ENCODE data around the gene WNT9B.

The WNT9B gene

DNA sequence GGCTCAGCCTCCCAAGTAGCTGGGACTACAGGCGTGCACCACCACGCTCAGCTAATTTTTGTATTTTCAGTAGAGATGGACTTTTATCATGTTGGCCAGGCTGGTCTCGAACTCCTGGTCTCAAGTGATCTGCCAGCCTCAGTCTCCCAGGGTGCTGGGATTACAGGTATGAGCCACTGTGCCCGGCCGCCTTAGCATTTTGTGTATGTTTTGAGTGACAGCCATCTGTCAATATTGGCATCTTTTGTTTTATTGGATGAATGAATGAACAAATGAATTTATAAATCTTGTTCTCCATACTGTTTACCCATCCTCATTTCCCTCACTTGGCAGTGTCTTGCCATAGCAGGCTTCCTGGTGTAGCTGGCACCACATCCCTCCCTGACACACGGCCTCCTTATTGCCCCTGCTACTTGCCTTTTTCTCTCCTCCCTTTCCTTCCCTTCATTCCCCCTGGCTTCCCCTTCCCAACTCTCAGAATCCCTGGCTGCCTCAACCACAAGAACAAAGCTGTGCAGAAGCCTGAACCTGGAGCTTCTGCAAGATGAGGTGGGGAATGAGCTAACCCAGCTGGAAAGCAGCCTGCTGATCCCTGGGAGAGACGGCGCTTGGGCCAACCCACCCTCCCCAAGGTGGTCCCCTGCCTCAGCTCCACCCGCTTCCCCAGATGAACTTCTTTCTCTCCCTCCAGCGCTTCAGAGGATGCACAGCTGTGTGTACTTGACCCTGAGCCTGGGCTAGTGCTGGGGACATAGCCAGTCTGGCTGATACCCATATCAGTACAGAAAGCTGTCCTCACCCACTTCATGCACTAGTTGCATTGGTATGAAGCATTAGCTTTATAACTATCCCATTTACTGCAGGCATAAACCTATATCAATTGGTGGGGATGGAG is 34.3 kb downstream of the WNT9B start:
- DNase-seq, result no peak

DNA sequence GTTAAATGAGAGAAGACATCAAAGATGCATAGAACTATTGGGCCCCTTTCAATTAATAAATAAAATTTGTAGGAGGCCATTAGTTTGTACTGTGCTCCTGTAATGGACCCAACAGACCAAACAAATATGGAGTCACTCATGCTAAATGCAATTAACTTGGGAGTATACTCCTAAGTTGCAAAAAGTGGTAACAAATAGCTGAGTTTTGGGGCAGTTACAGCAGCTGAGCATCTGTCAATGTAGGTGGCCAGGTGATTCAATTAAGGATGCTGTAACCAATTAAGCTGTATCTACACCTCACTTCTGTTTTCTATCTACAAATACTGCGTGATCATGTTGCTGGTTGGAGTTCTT is 34.9 kb downstream of the WNT9B start:
- DNase-seq, result no peak

DNA sequence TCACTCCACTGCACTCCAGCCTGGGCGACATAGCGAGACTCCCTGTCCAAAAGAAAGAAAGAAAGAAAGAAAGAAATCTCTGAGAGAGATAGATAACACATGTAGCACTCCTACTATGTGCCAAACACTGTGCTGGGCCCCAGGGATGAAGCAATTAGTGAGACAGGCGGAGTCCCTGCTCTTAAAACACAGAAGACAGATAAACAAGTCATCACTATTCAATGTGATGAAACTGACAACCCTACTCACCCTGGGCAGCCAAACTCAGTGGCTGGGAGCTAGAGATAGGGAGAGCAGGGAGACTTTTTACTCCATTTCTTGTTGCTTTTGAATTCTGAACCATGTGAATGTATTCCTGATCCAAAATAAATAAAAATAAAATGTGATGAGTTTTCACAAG is 36.3 kb downstream of the WNT9B start:
- no peak for DNase-seq

DNA sequence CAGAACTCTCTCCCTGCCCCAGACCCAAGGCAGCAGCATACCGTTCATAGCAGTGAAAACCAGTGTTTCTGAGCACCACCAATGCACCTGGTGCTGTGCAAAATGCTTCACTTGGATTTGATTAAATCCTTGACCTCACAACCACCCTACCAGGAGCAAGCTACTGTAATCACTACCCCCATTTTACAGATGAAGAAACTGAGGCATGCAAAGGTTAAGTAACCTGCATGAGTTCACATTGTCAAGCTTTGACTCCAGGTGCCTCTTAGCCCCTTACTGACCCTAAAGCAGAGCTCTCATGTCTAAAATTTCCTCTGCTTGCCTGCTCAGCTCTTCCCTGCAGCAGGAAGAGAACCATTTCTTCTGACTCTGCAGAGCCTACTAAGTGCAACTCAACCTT is 37.3 kb downstream of the WNT9B start:
- no peak for DNase-seq

DNA sequence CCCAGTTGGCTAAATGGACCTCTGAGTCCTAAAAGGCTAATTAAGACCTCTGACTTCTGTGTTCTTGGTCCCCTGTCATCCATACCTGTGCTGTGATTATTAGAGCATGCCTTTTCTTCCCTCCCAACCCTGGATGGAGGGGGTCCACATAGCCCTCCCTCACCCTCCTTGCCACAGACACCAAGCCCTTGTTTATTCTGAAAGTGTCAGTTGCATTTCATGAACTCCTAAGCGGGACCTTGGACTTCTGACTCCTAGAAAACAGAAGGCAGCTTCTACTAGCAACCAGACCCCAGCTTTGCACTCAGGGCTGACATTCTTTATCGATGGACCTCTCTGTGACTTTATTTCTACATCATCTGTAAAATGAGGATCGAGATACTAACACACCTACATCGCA is 38.1 kb downstream of the WNT9B start:
- DNase-seq, result no peak

DNA sequence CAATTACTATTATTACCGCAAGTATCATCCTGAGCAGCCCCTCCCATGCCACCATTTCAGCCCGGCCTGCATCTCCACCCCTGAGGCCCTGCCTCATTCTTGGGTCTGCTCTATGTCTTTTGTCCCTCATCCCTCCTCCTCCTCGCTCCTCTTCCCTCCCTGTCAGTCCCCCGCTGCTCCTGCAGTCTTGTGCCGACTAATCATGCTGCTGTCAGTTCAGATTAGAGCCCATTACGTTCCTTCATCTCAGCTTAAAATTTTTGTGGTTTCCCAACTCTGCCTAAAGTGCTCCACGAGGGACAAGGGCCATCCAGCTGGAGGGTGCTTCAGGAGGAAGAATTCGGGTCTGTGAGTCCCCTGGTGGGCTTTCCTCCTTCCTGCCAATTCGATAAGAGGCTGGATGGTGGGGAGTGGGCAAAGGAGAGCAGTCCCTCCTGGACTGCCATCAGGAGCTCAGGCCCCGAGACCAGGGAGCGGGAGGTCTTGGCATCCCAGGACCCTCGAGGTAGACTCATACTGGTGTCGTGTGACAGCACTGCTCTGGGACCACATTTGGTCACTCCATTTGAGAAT is 38.7 kb downstream of the WNT9B start:
- no peak for DNase-seq

DNA sequence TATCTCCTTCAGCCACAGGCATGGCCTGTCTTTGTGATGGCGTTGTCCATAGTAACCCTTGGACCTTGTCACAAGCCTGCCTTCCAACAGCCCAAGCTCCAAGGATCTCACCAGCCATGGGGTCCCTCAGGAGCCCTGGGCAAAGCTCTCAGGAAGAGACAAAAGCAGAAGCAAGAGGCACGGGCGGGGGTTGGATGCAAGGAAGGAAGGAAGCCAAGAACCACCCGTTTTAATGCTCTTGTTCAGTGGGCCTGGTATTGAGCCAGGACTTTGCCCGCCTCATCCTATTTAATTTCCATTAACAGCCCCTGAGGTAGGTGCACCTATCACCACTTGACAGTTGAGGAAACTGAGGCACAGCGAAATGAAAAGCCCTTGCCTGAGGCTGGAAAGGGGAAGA is 39.3 kb downstream of the WNT9B start:
- DNase-seq, result no peak

DNA sequence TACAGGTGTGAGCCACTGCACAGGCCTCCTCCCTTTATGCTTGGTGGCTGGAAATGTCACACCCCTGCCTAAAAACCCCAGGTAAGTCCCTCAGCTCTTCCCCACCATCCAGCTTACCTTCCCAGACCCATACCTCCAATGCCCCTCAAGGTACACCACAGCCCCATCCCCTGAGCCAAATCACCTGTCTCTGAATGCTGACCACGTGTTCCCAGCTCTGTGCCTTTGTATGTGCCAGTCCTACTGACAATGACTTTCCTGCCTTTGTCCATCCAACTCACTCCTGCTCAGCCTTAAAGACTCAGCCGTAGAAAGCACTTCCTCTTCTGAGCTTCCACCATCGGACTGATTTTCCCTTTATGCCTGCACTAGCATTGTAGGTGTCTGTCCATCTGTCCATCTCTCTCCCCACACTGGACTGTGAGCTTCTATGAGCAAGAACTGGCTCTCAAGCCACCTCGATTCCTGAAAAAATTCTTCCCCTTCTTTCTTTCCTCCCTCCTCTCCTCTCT is 40.9 kb downstream of the WNT9B start:
- DNase-seq, result no peak

DNA sequence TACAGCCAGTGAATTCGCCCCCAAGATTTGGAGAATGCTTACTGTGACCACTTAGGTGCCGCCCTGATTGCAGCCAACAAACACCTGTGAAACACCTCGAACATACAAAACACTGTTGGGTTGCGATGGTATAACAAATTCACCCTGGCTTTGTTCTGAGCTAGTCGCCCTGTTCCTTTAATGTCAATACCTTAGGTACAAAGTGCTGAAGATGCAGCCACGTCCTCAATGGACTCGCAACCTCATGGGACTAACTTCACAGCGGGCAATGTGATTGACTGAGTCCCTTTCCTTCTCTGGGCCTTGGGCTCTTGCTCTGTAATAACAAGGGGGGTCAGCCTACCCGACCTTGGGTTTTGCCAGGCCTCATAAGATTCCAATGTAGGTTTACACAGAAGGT is 42.6 kb downstream of the WNT9B start:
- DNase-seq, result no peak

DNA sequence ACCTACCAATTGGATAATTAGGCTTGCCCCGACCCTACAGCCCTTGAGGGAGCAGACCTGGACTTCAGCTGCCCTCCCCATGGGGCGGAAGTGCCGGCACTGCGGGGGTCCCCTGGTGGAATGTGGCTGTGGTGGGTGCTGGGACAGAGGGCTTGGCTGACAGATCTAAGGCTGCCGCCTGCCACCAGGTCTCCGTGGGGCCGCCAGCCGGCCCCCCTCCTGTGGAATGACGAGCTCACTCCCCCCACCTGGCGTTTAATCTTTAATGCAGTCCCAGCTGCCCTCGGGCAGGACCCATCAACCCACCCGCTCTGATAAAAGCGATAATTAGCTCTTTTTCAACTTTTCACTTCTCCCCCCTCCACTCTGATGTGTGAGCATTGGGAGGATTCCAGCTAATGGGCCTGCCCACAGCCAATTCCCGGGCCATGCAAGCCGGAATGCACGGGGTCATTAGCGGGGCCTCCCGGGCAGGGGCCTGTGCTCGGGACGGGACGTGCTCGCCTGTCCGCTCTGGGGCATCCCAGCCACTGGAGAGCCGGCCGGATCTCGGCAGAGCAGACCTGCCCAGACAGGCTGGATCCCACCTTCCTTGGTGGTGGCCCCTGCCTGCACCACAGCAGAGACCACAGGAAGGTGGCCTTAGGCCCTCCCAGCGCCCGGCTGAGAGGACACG is 43.2 kb downstream of the WNT9B start:
- no peak for DNase-seq

DNA sequence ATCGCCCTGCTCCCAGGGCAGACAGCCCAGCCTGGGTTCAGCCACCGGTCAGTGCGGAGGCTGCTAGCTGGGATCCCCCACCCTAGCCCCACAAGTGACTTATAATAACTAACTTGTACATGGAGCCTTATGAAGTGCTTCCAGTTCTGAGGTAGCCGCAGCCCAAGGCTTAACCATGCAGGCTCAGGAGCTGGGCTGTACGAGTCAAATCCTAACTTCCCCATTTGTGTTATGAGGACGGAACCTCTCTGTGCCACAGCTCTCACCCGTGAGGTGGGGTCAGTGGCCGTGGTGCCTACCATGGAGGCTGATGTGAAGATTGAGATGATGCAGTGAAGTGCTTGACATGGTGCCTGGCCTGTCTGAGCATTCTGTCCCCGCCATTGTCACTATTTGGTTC is 43.8 kb downstream of the WNT9B start:
- DNase-seq, result no peak

DNA sequence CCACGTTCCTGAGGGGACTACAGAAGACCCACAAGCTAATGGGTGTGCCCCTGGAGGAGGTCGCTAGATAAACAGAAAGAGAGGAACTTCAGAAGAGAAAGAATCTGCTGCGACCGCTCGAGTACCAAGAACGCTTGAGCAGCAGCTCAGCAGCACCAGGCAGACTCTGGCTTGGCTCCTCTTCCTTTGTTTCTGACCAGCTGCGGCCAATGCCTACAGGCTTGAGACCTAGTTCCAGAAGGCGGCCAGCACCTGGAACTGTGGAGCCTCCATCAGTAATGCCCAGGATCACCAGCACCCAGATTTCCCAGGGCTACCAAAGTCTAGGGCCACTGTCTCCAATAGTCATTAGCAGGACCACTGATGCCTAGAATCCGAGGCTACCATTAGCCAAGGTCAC is 45.6 kb downstream of the WNT9B start:
- no peak for DNase-seq

DNA sequence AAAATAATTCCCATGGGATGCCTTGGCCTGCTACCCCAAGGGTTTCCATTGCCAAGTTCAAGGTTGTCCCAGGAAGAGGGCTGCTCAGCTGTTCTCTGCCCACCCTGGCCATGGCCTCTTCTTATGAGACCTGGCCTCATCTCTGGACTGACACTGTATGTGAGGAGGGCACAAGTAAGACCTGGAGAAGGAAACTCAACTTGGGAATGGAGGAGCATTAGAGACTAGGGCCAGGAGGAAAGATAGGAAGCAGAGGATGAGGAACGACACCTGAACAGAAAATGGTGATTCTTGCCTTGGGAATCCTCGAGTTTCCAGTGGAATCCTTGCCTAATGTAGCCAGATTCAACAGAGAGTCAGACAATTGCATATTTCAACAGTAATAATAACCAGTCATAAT is 47.0 kb downstream of the WNT9B start:
- no peak for DNase-seq

DNA sequence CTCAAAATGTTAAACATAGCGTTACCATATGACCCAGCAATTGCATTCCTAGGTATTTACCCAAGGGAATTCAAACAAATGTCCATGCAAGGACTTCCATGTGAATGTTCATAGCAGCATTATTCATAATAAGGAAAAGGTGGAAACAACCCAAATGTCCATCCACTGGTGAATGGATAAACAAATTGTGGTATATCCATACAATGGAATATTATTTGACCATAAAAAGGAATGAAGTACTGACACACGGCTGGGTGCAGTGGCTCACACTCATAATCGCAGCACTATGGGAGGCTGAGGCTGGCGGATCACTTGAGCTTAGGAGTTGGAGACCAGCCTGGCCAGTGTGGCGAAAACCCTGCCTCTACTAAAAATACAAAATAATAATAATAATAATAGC is 47.5 kb downstream of the WNT9B start:
- no peak for DNase-seq

DNA sequence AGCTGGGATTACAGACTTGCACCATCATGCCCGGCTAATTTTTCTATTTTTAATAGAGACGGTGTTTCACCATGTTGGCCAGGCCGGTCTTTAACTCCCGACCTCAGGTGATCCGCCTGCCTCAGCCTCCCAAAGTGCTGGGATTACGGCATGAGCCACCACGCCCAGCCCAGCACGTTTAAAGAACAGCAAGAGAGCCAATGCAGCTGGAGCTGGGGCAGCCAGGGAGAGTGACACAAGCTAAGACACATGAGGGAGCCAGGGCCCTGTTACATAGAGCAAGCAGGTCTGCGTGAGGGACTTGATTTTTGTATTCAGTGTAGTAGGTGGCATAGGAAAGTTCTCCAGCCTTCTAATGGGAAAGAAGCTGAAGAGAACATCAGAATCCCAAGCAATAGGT is 49.9 kb downstream of the WNT9B start:
- no peak for DNase-seq

DNA sequence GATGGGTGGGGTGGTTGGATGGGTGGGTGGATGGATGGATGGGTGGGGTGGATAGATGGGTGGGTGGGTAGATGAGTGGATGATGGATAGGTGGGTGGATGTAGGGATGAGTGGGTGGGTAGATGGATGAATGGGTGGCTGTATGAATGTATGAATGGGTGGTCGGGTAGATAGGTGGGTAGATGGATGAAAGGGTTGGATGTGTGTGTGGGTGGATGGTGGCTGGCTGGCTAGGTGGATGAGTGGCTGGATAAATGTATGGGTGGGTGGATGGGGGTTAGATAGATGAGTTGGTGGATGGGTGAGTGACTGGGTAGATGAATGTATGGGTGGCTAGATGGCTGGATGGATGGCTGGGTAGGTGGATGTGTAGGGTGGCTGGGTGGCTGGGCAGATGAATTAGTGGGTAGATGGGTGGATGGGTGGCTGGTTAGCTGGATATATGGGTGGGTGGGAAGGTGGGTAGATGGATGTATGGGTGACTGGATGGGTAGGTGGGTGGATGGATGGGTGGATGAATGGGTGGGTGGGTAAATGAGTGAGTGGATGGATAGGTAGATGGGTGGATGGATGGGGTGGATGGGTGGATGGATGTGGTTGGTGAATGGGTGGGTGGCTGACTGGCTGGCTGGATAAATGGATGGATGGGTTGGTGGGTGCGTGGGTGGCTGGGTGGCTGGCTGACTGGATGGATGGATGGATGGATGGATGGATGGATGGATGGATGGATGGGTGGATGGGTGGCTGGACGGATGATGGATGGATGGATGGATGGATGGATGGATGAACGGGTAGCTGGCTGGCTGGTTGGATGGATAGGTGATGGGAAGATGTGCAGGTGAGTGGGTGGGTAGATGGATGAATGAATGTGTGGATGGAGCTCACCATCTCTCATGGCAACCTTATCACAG is 52.6 kb downstream of the WNT9B start:
- no peak for DNase-seq

DNA sequence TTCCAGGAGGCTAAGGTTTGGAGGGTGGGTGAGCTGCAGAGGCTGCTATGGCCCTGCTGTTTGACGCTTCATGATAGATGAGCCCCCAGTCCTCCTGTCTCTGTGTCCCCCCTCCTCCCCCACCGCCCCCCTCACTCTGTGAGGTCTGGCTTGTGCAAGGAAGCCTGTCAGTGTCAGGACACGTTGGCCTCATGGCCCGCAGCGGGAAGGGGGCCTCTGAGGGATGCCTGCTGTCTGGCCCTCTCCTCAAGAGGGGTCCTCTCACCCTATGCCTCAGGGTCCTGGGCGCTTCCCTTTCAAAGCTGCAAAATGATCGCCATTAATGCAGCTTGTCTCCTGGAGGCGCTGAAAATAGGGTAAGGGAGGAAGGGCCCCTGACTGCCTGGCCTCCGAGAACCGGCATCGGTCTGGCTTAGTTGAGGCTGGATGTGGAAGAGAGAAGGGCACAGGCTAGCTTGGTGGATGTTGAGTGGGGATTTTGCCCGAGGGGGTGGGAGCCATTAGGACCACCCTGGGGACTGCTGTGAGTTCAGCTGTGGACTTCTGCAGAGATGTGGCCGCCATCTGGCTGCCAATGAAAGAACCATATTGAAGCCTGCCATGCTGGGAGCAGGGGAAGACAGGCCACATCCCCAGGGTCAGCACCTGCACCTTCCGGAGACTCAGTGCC is 56.8 kb downstream of the WNT9B start:
- no peak for DNase-seq

DNA sequence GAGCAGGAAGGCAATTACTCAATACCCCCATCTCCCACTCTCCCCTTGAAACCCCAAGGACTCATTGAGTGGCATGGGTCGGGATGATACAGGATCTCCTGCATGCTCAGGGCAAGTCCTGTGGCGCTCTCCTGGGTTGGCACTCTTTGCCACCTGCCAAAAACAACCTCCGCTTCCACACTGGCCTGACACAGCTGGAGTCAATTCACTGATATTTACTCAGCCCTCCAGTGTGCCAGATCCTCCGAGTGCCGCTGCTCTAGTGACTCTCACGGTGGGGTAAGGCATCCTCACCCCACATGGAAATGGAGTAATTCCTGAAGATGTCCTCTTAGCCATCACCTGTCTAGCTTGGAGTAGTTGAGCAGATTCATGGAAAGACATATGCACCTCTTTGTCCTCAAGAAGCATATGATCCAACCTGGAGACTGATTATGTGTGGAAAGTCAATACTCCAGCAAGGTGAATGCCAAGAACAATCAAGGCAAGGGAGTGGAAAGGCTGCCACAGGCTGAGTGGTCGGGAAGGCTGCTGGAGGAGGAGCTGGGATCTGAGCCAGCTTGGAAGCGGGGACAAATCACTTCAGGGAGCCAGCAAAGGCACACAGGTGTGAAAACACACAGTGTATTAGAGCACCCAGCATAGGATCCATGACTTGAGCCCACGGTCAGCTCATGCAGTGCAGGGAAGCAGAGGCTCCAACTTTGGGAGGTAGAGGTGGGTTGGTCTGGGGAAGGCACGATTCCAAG is 59.0 kb downstream of the WNT9B start:
- DNase-seq, result no peak

DNA sequence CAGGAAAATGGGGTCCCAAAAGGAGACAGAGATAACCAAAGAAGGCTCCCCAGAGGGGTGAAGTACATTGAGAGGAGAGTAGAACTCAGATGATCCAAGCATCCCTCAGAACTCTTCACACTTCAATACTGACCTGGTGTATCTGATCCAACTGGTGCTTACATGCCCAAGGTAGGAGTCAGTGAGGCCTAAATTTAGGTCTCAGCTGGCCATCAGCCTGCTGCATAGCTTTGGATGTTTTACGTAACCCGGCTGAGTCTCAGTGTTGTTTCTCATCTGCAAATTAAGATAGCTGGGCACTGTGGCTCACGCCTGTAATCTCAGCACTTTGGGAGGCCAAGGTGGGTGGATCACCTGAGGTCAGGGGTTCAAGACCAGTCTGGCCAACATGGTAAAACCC is 59.9 kb downstream of the WNT9B start:
- DNase-seq, result no peak

DNA sequence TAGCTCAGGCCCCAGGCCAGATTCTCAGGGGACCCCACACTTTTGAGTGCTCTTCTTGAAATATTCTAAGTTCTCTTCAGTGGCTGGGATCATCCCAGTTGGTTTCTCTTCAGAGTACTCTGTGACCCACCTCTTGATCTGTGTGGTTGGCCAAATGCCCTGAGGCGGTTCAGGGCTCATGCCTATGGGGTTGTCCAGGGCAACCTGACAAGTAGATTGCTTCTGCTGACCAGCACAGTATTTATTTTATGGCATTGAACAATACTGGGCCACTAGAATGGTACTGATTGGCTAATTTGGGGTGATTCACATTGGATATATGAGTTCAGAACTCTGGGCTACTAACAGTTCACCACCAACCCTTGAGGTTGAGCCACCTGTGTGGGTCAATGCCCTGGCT is 64.2 kb downstream of the WNT9B start:
- DNase-seq, result no peak

DNA sequence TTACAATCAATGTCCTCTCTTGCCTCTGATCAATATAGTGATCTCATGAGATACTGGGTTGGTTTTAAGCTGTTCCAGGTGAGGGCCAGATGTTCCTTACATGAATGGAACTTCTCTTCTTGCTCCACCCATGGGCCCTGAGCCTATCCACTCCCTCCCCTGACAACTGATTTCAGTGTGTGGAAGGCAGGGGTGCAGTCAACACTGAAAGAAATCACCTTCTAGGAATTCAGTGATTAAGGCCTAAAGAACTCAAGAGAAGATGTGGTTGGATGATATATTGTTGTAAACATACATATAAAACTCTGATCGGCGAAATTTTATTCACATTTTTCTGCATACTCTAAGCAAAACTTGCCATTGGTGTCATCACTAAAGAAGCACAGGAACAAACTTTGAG is 64.8 kb downstream of the WNT9B start:
- DNase-seq, result no peak

DNA sequence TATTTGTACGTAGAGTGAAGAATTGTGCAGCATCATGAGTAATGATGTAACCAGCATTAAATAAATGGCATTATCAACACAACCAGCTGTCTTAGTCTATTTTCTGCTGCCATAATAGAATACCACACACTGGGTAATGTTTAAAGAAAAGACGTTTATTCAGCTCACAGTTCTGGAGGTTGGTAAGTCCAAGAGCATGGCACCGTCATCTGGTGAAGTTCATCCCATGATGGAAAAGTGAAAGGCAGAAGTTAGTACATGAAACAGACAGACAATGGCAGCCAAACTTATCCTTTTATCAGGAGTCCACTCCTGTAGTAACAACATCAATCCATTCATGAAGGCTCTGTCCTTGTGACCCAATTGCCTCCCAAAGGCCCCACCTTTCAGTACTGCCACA is 65.2 kb downstream of the WNT9B start:
- no peak for DNase-seq

All from activated CD4-positive, CD25-positive, alpha-beta regulatory T cell treated with anti-CD3 and anti-CD28 coated beads, Interleukin-2, amount 50 U/mL, for 72 hours (primary cell).